H9 (cell line): ENCODE data around the gene OBI1. TPM values are rescaled to one million over a fixed set of nuclear protein-coding genes. Genes with fewer than 3 reads are reported as not detected.
A peak's percentile ranks its signal among the peaks of the same experiment; 100 is the strongest.

Source experiments
- DNase-seq: peaks from one replicate; pipeline ENCODE4 v3.0.0-alpha.2; 2017
- H2AFZ ChIP-seq: one replicate; pipeline ENCODE4 v1.6.1; 2013; ENCODE audit warnings: mild to moderate bottlenecking, low read length, control low read depth, moderate library complexity
- H2AK5ac ChIP-seq: 2 replicates; pipeline ENCODE4 v1.6.1; 2013; ENCODE audit warnings: low read length, control low read depth, mixed read lengths; ENCODE audit not compliant: insufficient read length
- H2BK120ac ChIP-seq: one replicate; pipeline ENCODE4 v1.6.1; 2013; ENCODE audit warnings: low read depth, mild to moderate bottlenecking, low read length, control low read depth, inconsistent platforms; ENCODE audit not compliant: poor library complexity, severe bottlenecking
- H2BK12ac ChIP-seq: 2 replicates; pipeline ENCODE4 v1.6.1; 2013; ENCODE audit warnings: low read length, control low read depth, mixed read lengths, low read depth; ENCODE audit not compliant: insufficient read length
- H2BK15ac ChIP-seq: 2 replicates; pipeline ENCODE4 v1.6.1; 2013; ENCODE audit warnings: low read depth, low read length, control low read depth
- H2BK20ac ChIP-seq: one replicate; pipeline ENCODE4 v1.6.1; 2013; ENCODE audit warnings: low read depth, mild to moderate bottlenecking, low read length, control low read depth, inconsistent platforms; ENCODE audit not compliant: poor library complexity, severe bottlenecking
- H2BK5ac ChIP-seq: 2 replicates; pipeline ENCODE4 v1.6.1; 2013; ENCODE audit warnings: low read length, control low read depth, mixed read lengths; ENCODE audit not compliant: insufficient read length
- H3K14ac ChIP-seq: 2 replicates; pipeline ENCODE4 v1.6.1; 2013; ENCODE audit warnings: low read length, control low read depth; ENCODE audit not compliant: insufficient read depth
- H3K18ac ChIP-seq: 2 replicates; pipeline ENCODE4 v1.6.1; 2013; ENCODE audit warnings: low read depth, mild to moderate bottlenecking, mixed read lengths, low read length, control low read depth; ENCODE audit not compliant: insufficient read length
- H3K23ac ChIP-seq: 2 replicates; pipeline ENCODE4 v1.6.1; 2013; ENCODE audit warnings: low read length, control low read depth, mixed read lengths, low read depth; ENCODE audit not compliant: insufficient read length
- H3K23me2 ChIP-seq: 2 replicates; pipeline ENCODE4 v1.6.1; 2013; ENCODE audit warnings: low read depth, mild to moderate bottlenecking, mixed read lengths, low read length, control low read depth; ENCODE audit not compliant: insufficient read length, poor library complexity, severe bottlenecking
- H3K27ac ChIP-seq: 2 replicates; pipeline ENCODE4 v1.5.1; 2013; ENCODE audit warnings: low read length, control low read depth, mixed read lengths, low read depth; ENCODE audit not compliant: insufficient read length
- H3K27me3 ChIP-seq: 2 replicates; pipeline ENCODE4 v1.6.1; 2013; ENCODE audit warnings: low read length, control low read depth, inconsistent platforms; ENCODE audit not compliant: insufficient read depth
- H3K4ac ChIP-seq: 2 replicates; pipeline ENCODE4 v1.6.1; 2013; ENCODE audit warnings: low read depth, mild to moderate bottlenecking, control low read depth, inconsistent platforms, low read length, moderate library complexity
- H3K4me1 ChIP-seq: 2 replicates; pipeline ENCODE4 v1.6.1; 2013; ENCODE audit warnings: low read length, control low read depth, inconsistent platforms; ENCODE audit not compliant: insufficient read depth
- H3K4me2 ChIP-seq: 2 replicates; pipeline ENCODE4 v1.6.1; 2013; ENCODE audit warnings: low read length, control low read depth, mixed read lengths; ENCODE audit not compliant: insufficient read length, insufficient read depth
- H3K56ac ChIP-seq: 2 replicates; pipeline ENCODE4 v1.6.1; 2013; ENCODE audit warnings: low read depth, mild to moderate bottlenecking, mixed read lengths, low read length, control low read depth; ENCODE audit not compliant: insufficient read length
- H3K79me1 ChIP-seq: 2 replicates; pipeline ENCODE4 v1.6.1; 2013; ENCODE audit warnings: low read depth, mild to moderate bottlenecking, moderate library complexity, low read length, control low read depth, inconsistent platforms; ENCODE audit not compliant: insufficient read depth, poor library complexity, severe bottlenecking
- H3K79me2 ChIP-seq: 2 replicates; pipeline ENCODE4 v1.6.1; 2013; ENCODE audit warnings: low read length, control low read depth, inconsistent platforms; ENCODE audit not compliant: insufficient read depth
- H3K9ac ChIP-seq: 2 replicates; pipeline ENCODE4 v1.6.1; 2013; ENCODE audit warnings: low read length, control low read depth, mixed read lengths; ENCODE audit not compliant: insufficient read length; ENCODE audit errors: extremely low read depth
- H3K9me3 ChIP-seq: one replicate; pipeline ENCODE4 v1.6.1; 2013; ENCODE audit warnings: low read depth, low read length, inconsistent platforms; ENCODE audit not compliant: control insufficient read depth
- H3T11ph ChIP-seq: one replicate; pipeline ENCODE4 v1.6.1; 2013; ENCODE audit warnings: mild to moderate bottlenecking, low read length, control low read depth, inconsistent platforms
- H4K20me1 ChIP-seq: one replicate; pipeline ENCODE4 v1.6.1; 2013; ENCODE audit not compliant: control insufficient read depth, insufficient read length, insufficient read depth
- H4K5ac ChIP-seq: 2 replicates; pipeline ENCODE4 v1.6.1; 2013; ENCODE audit warnings: low read depth, mild to moderate bottlenecking, mixed read lengths, low read length, control low read depth; ENCODE audit not compliant: insufficient read length
- H4K8ac ChIP-seq: replicated peaks from 2 replicates; pipeline ENCODE4 v1.6.1; 2013; ENCODE audit warnings: low read length, control low read depth, mixed read lengths, low read depth; ENCODE audit not compliant: insufficient read length
- H4K91ac ChIP-seq: 2 replicates; pipeline ENCODE4 v1.6.1; 2013; ENCODE audit warnings: low read depth, mild to moderate bottlenecking, moderate library complexity, mixed read lengths, low read length, control low read depth; ENCODE audit not compliant: insufficient read length
- H3K27ac Mint-ChIP-seq, 3 experiments: 2 replicates in 2 of 3; 3 replicates in 1 of 3; pipeline ENCODE4 v1.8.0; 2020 to 2021; ENCODE audit warnings: mixed read lengths in 3 of 3, mild to moderate bottlenecking in 1 of 3, moderate library complexity in 1 of 3
- H3K27me3 Mint-ChIP-seq: 2 replicates; pipeline ENCODE4 v1.8.0; 2021; ENCODE audit warnings: low read depth, mild to moderate bottlenecking, moderate library complexity, mixed read lengths
- H3K36me3 Mint-ChIP-seq, 3 experiments: 2 replicates in 2 of 3; 3 replicates in 1 of 3; pipeline ENCODE4 v1.8.0; 2020 to 2021; ENCODE audit warnings: low read depth in 3 of 3, mixed read lengths in 3 of 3; ENCODE audit not compliant: insufficient read depth in 1 of 3
- H3K4me1 Mint-ChIP-seq, 2 experiments: 2 replicates each; pipeline ENCODE4 v1.8.0; 2020; ENCODE audit warnings: mixed read lengths in 2 of 2
- H3K4me3 Mint-ChIP-seq, 2 experiments: 2 replicates in 1 of 2; 3 replicates in 1 of 2; pipeline ENCODE4 v1.8.0; 2020 to 2021; ENCODE audit warnings: mild to moderate bottlenecking in 2 of 2, mixed read lengths in 2 of 2, moderate library complexity in 1 of 2
- H3K9me3 Mint-ChIP-seq, 2 experiments: 2 replicates in 1 of 2; 3 replicates in 1 of 2; pipeline ENCODE4 v1.8.0; 2020; ENCODE audit warnings: mild to moderate bottlenecking in 2 of 2, mixed read lengths in 2 of 2, moderate library complexity in 1 of 2
- CTCF ChIP-seq: fragments of 200-600 bp; sonication (generic); conservative IDR thresholded peaks from 3 replicates; pipeline ENCODE4 v1.8.0; 2021; ENCODE audit warnings: antibody characterized with exemption, mild to moderate bottlenecking
- WGBS: extraction: QIAGEN DNeasy Blood & Tissue Kit; methylation state at CpG from one replicate; pipeline ENCODE4 v1.1.7; 2013; ENCODE audit warnings: missing lambda C conversion rate, low lambda C conversion rate, mixed read lengths; ENCODE audit not compliant: insufficient read length; ENCODE audit errors: extremely low coverage; 5-methylcytosine and 5-hydroxymethylcytosine counted together
- total RNA-seq: library from RNA; stranded (reverse); gene quantifications from 2 replicates; pipeline ENCODE4 v1.2.1, GENCODE V29; 2021

Gene OBI1
- total RNA-seq, 1 experiment from 2014 or later, result 24.4 TPM

GRCh38 chr13:78689011-78689410 is 30.1 kb upstream of the OBI1 start:
- peak; percentile 44; the same call in 2 of the 3 replicates for TF ChIP-seq CTCF
- Histone ChIP-seq H4K5ac (no peak overlapping the region), H3K23ac (no peak overlapping the region), H3K79me1 (no peaks in the 10 kb centered on the region), H2BK20ac (no peak overlapping the region), H2AFZ (no peak overlapping the region), H3K4me2 (no peak overlapping the region), H3K4ac (no peak overlapping the region), H3K14ac (no peak overlapping the region), H2BK15ac (no peak overlapping the region), H3K23me2 (no peaks in the 10 kb centered on the region), H4K8ac (no peak overlapping the region), H3K9me3 (no peaks in the 10 kb centered on the region), H3K4me1 (no peaks in the 10 kb centered on the region), H3K56ac (no peak overlapping the region), H3K27me3 (no peaks in the 10 kb centered on the region), H4K20me1 (no peaks in the 10 kb centered on the region), H2BK120ac (no peak overlapping the region), H3K9ac (no peak overlapping the region), H3K79me2 (no peaks in the 10 kb centered on the region), H3K27ac (no peak overlapping the region), H2BK5ac (no peak overlapping the region), H4K91ac (no peak overlapping the region), H3K18ac (no peak overlapping the region), H2AK5ac (no peak overlapping the region), H2BK12ac (no peak overlapping the region), H3T11ph (no peak overlapping the region)
- Mint-ChIP-seq H3K4me1 (peaks cover 0 to 5% of the 10 kb centered on the region in 2 experiments; a peak in 3 of 4 replicates), H3K27ac (no peak overlapping the region), H3K36me3 (no peaks in the 10 kb centered on the region; a peak in 1 of 7 replicates), H3K4me3 (no peak overlapping the region), H3K9me3 (peaks cover 2 to 3% of the 10 kb centered on the region in 2 experiments; a peak in 1 of 5 replicates), H3K27me3 (peaks cover 6% of the 10 kb centered on the region)
- WGBS, result no CpG with 5 or more reads among the region's 2 CpGs
- DNase-seq, result no peak
